ENCODE measurements around the gene GRID1.

GRCh38 chr10:86024281-86025041, 342.1 kb downstream of the GRID1 start:
- TF ChIP-seq CTCF (optimal IDR thresholded peaks at IDR 0.05 in 1 of 3, IDR thresholded peaks at IDR 0.05 in 1 of 3, conservative IDR thresholded peaks at IDR 0.05 in 1 of 3; ENCODE audit: extremely low read depth in 1 of 3, insufficient read depth in 2 of 3, low read length in 3 of 3) = no peak
- no peak for TF ChIP-seq EZH2 (IDR thresholded peaks at IDR 0.05; ENCODE audit: low read length)
